SU-DHL-6 (cell line): ENCODE data around the gene PNO1.

Source experiments
- H2AFZ ChIP-seq: fragments of 200-600 bp; sonication (generic); 2 replicates; pipeline ENCODE4 v1.6.1; 2014; ENCODE audit warnings: low read depth, mild to moderate bottlenecking, moderate library complexity, mixed read lengths, antibody characterized with exemption, low read length; ENCODE audit not compliant: severe bottlenecking
- H3F3A ChIP-seq: fragments of 200-600 bp; shearing (Covaris generic); 2 replicates; pipeline ENCODE4 v1.6.0; 2016; ENCODE audit warnings: antibody characterized with exemption, mild to moderate bottlenecking; ENCODE audit not compliant: insufficient read depth
- H3K27ac ChIP-seq: fragments of 200-600 bp; sonication (generic); 2 replicates; pipeline ENCODE4 v1.5.1; 2016; ENCODE audit warnings: low read depth, mild to moderate bottlenecking, low read length, moderate library complexity, mixed read lengths
- H3K27me3 ChIP-seq: fragments of 200-600 bp; sonication (generic), shearing (Covaris generic); 2 replicates; pipeline ENCODE4 v1.6.0; 2014; ENCODE audit warnings: mild to moderate bottlenecking, low read length
- H3K36me3 ChIP-seq: fragments of 200-600 bp; sonication (generic); 2 replicates; pipeline ENCODE4 v1.6.1; 2014; ENCODE audit warnings: mild to moderate bottlenecking, low read length, mixed read lengths
- H3K4me2 ChIP-seq: fragments of 300-600, 200-600 bp; shearing (Covaris generic), sonication (generic); 2 replicates; pipeline ENCODE4 v1.6.0; 2014; ENCODE audit warnings: low read length, low read depth, mild to moderate bottlenecking; ENCODE audit not compliant: poor library complexity, severe bottlenecking
- H3K4me3 ChIP-seq: fragments of 200-600 bp; sonication (generic); 2 replicates; pipeline ENCODE4 v1.5.1; 2014; ENCODE audit warnings: antibody characterized with exemption, low read length, mild to moderate bottlenecking, mixed read lengths; ENCODE audit not compliant: insufficient read depth, poor library complexity, severe bottlenecking
- H3K79me2 ChIP-seq: fragments of 200-600 bp; sonication (generic); 2 replicates; pipeline ENCODE4 v1.6.1; 2014; ENCODE audit warnings: mild to moderate bottlenecking, low read length, moderate library complexity; ENCODE audit not compliant: insufficient read depth
- H3K9ac ChIP-seq: fragments of 200-600 bp; sonication (generic); 2 replicates; pipeline ENCODE4 v1.7.0; 2014; ENCODE audit warnings: mild to moderate bottlenecking, low read length
- H3K9me2 ChIP-seq: fragments of 200-600 bp; sonication (generic); replicated peaks from 2 replicates; pipeline ENCODE4 v1.6.1; 2014; ENCODE audit warnings: low read length; ENCODE audit not compliant: insufficient read depth
- H3K9me3 ChIP-seq: fragments of 200-600 bp; sonication (generic); 2 replicates; pipeline ENCODE4 v1.6.1; 2014; ENCODE audit warnings: low read length, mixed read lengths; ENCODE audit not compliant: insufficient read depth
- H4K20me1 ChIP-seq: fragments of 200-600 bp; sonication (generic); 2 replicates; pipeline ENCODE4 v1.6.1; 2014; ENCODE audit warnings: low read depth, mild to moderate bottlenecking, antibody characterized with exemption, low read length, moderate library complexity, mixed read lengths
- CTCF ChIP-seq: fragments of 200-600 bp; sonication (generic); IDR thresholded peaks from one replicate; pipeline ENCODE4 v1.5.1; 2017; ENCODE audit warnings: antibody characterized with exemption, mild to moderate bottlenecking, low read length, moderate library complexity; ENCODE audit not compliant: insufficient read depth, poor library complexity, severe bottlenecking
- EZH2phosphoT487 ChIP-seq: fragments of 200-600 bp; sonication (generic), shearing (Covaris generic); conservative IDR thresholded peaks from 2 replicates; pipeline ENCODE4 v1.6.1; 2018; ENCODE audit warnings: mild to moderate bottlenecking, antibody characterized with exemption, low read length, moderate library complexity, mixed read lengths

The PNO1 gene

GRCh38 chr2:68225119-68225632 is 67.5 kb downstream of the PNO1 start:
- Histone ChIP-seq H3K9ac (no peak overlapping the region), H3K9me3 (no peaks in the 10 kb centered on the region), H3K4me3 (no peak overlapping the region), H3K27ac (no peak overlapping the region), H3K79me2 (peaks cover 100% of the 10 kb centered on the region), H3K4me2 (no peak overlapping the region), H4K20me1 (peaks cover 50% of the 10 kb centered on the region), H3K9me2 (no peaks in the 10 kb centered on the region), H3F3A (peaks cover 23% of the 10 kb centered on the region; the same call in 1 of the 2 replicates), H3K27me3 (no peaks in the 10 kb centered on the region), H2AFZ (no peak overlapping the region), H3K36me3 (peaks cover 17% of the 10 kb centered on the region; the same call in 1 of the 2 replicates)
- peak; percentile 20 for TF ChIP-seq CTCF
- no peak for TF ChIP-seq EZH2phosphoT487
